RCC 7860 (cell line): Measurements from ENCODE around the gene CYTH2.
"Not testable (repeated sequence)": the region's sequence is repeated elsewhere in the genome, so short reads cannot be mapped to it uniquely, and the experiment has no call there.

Experiments
- DNase-seq: peaks from one replicate; pipeline ENCODE4 v3.0.0-alpha.2; 2015; ENCODE audit warnings: low spot score
- FAIRE-seq: peaks from 2 replicates; lab custom pipeline; 2012; peaks lifted over from hg19 to GRCh38; lab: Jason Lieb, UNC

CYTH2 gene

GRCh38 chr19:48476176-48476575, 7.0 kb downstream of the CYTH2 start:
- no peak for FAIRE-seq

GRCh38 chr19:48477067-48477685, 8.0 kb downstream of the CYTH2 start:
- DNase-seq (no peak), FAIRE-seq (no peak)

More at GRCh38 chr19:48476176-48476575, 7.0 kb downstream of the CYTH2 start:
- DNase-seq, result no peak

- FAIRE-seq, result no peak
These were observed 8.6 kb downstream of the CYTH2 start for GRCh38 chr19:48477698-48478338.

GRCh38 chr19:48478339-48479256, 9.4 kb downstream of the CYTH2 start:
- DNase-seq (no peak), FAIRE-seq (no peak)

More at GRCh38 chr19:48477698-48478338, 8.6 kb downstream of the CYTH2 start:
- no peak for DNase-seq

GRCh38 chr19:48479686-48480085, 10.5 kb downstream of the CYTH2 start:
- FAIRE-seq (no peak), DNase-seq (no peak)

- FAIRE-seq, result no peak
- no peak for DNase-seq
These were observed 11.0 kb downstream of the CYTH2 start for GRCh38 chr19:48480183-48480557.

- FAIRE-seq (no peak), DNase-seq (no peak)
These were observed 11.7 kb downstream of the CYTH2 start for GRCh38 chr19:48480558-48481500.

GRCh38 chr19:48481846-48482639, 12.9 kb downstream of the CYTH2 start:
- FAIRE-seq (no peak), DNase-seq (no peak)

- FAIRE-seq, result no peak
- no peak for DNase-seq
These were observed 14.1 kb downstream of the CYTH2 start for GRCh38 chr19:48483301-48483700.

- FAIRE-seq (no peak), DNase-seq (no peak)
These were observed 15.2 kb downstream of the CYTH2 start for GRCh38 chr19:48484247-48484893.

- FAIRE-seq, result no peak
These were observed 15.9 kb downstream of the CYTH2 start for GRCh38 chr19:48484931-48485612.

GRCh38 chr19:48486706-48487105, 17.5 kb downstream of the CYTH2 start:
- DNase-seq, FAIRE-seq: not testable (repeated sequence)

More at GRCh38 chr19:48484931-48485612, 15.9 kb downstream of the CYTH2 start:
- no peak for DNase-seq

- DNase-seq (peak; percentile 44), FAIRE-seq (no peak)
These were observed 18.4 kb downstream of the CYTH2 start for GRCh38 chr19:48487544-48487943.

- peak; percentile 88 for DNase-seq
- FAIRE-seq, result peak; percentile 85
These were observed 18.8 kb downstream of the CYTH2 start for GRCh38 chr19:48487948-48488347.

GRCh38 chr19:48488478-48488877, 19.3 kb downstream of the CYTH2 start:
- not testable (repeated sequence) for FAIRE-seq, DNase-seq

GRCh38 chr19:48489608-48490216, 20.5 kb downstream of the CYTH2 start:
- no peak for FAIRE-seq
- peak; percentile 37 for DNase-seq

GRCh38 chr19:48490981-48491792, 22.0 kb downstream of the CYTH2 start:
- FAIRE-seq, result no peak

More at GRCh38 chr19:48490981-48491792, 22.0 kb downstream of the CYTH2 start:
- no peak for DNase-seq
